HG03439 (cell line): Measurements from ENCODE around the gene NXN.
"Not testable (repeated sequence)": the region's sequence is repeated elsewhere in the genome, so short reads cannot be mapped to it uniquely, and the experiment has no call there.

Source experiments
- ATAC-seq: cut with Tn5 transposase; IDR thresholded peaks from one replicate; pipeline ENCODE4 v1.9.1; 2021; ENCODE audit warnings: mild to moderate bottlenecking, moderate library complexity; ENCODE audit not compliant: unreplicated experiment

NXN gene

GRCh38 chr17:923633-924032 lies 55.9 kb downstream of the NXN start:
- ATAC-seq = no peak

- ATAC-seq = no peak
Measured at GRCh38 chr17:921161-921560, 58.4 kb downstream of the NXN start.

- no peak for ATAC-seq
Measured at GRCh38 chr17:920190-920589, 59.4 kb downstream of the NXN start.

- ATAC-seq = no peak
Measured at GRCh38 chr17:917941-918740, 61.4 kb downstream of the NXN start.

GRCh38 chr17:917391-917811 lies 62.2 kb downstream of the NXN start:
- ATAC-seq = no peak

- no peak for ATAC-seq
Measured at GRCh38 chr17:916315-916714, 63.3 kb downstream of the NXN start.

GRCh38 chr17:915538-916201 lies 63.9 kb downstream of the NXN start:
- ATAC-seq = no peak

- no peak for ATAC-seq
Measured at GRCh38 chr17:914561-914960, 65.0 kb downstream of the NXN start.

GRCh38 chr17:913207-913606 lies 66.4 kb downstream of the NXN start:
- no peak for ATAC-seq

- no peak for ATAC-seq
Measured at GRCh38 chr17:909642-910323, 69.8 kb downstream of the NXN start.

- no peak for ATAC-seq
Measured at GRCh38 chr17:907725-908124, 71.9 kb downstream of the NXN start.

- ATAC-seq = not testable (repeated sequence)
Measured at GRCh38 chr17:905708-906107, 73.9 kb downstream of the NXN start.

- no peak for ATAC-seq
Measured at GRCh38 chr17:903691-904481, 75.7 kb downstream of the NXN start.

- ATAC-seq = no peak
Measured at GRCh38 chr17:902463-902862, 77.1 kb downstream of the NXN start.

GRCh38 chr17:901964-902363 lies 77.6 kb downstream of the NXN start:
- ATAC-seq = no peak

- no peak for ATAC-seq
Measured at GRCh38 chr17:901191-901950, 78.2 kb downstream of the NXN start.

- ATAC-seq = no peak
Measured at GRCh38 chr17:900336-900934, 79.1 kb downstream of the NXN start.

- no peak for ATAC-seq
Measured at GRCh38 chr17:897970-898619, 81.5 kb downstream of the NXN start.

GRCh38 chr17:896953-897661 lies 82.5 kb downstream of the NXN start:
- no peak for ATAC-seq
